Measurements from ENCODE around the gene RBBP6. TPM values are rescaled to one million over a fixed set of nuclear protein-coding genes. Genes with fewer than 3 reads are reported as not detected.

Gene RBBP6
- total RNA-seq, 4 donors from 2014 or later = 38.5 to 67.5 (median 58.5) TPM

- no peak for DNase-seq
- intact Hi-C loops (cut with DNase I; ENCODE audit: low total_unique reads) = no loop called here
- in situ Hi-C loops (cut with MboI; ENCODE audit: low pct_ligation_motif_present in 1 of 4, low pct_unique_long_range_greater_than_20kb in 1 of 4, low sequenced_read_pairs in 3 of 4) = loop anchor here in 2 of 4 donors (25.0 kb wide), 2 partner anchors 572 to 697 kb away; partner anchors contain the start of gene LCMT1 (in 1 of the 2)
- H3K36me3 ChIP-seq = no peaks in the 10 kb centered on the region
- H3K27ac ChIP-seq = peak overlapping the region; percentile 100
- no peaks in the 10 kb centered on the region for H3K9me3 ChIP-seq
- 0% methylated on average over 12 of the region's 12 CpGs for WGBS, 2 donors (ENCODE audit: low coverage in 1 of 2)
- H3K4me3 ChIP-seq = peak overlapping the region; percentile 92 to 100 (median 96)
- no peaks in the 10 kb centered on the region for H3K27me3 ChIP-seq
- peaks cover 21 to 47% (median 28%) of the 10 kb centered on the region in 4 donors for H3K4me1 ChIP-seq
- TF ChIP-seq POLR2AphosphoS5 (IDR thresholded peaks at IDR 0.05) (peak in 1 of 3 donors; percentile 13), CTCF (IDR thresholded peaks at IDR 0.05) (no peak)
These were observed 1.3 kb downstream of the RBBP6 start for GRCh38 chr16:24540602-24541210.

DNA sequence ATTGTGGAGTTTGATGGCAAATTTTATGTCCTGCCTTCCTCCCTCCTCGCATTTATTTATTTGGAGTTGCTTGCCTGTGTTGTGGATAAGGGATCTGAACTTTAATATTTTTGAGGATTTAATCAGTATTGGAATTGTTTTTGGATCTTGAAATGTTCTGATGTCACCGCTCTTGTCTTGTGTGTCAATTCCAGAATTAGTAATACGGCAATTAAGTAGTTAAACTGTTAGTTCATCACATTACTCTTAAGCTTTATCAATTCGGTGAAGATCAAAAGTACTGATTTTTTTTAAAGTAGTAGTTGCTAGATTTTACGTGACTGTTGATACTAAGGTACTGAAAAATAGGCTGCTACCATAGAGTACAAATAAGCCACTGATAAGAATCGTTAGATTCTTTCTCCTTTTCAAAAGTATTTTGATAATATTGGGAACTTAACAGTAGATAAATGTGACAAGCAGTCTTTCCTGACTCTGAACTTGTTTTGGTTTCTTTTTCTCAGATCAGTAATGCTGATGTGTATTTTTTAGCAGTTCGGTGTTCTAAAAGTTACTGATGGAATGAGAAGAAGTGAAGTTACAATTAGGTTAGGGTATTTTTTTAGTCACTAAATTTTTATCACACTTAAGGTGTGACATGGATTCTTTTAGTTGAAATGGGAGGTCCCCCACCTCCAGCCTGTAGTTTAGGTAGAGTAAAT is 2.0 kb downstream of the RBBP6 start:
- in situ Hi-C loops (cut with MboI; ENCODE audit: low pct_ligation_motif_present in 1 of 4, low pct_unique_long_range_greater_than_20kb in 1 of 4, low sequenced_read_pairs in 3 of 4) (loop anchor here in 2 of 4 donors (25.0 kb wide), 2 partner anchors 571 to 696 kb away; partner anchors contain the start of gene LCMT1 (in 1 of the 2)), intact Hi-C loops (cut with DNase I; ENCODE audit: low total_unique reads) (no loop called here)
- no peak for TF ChIP-seq CTCF (IDR thresholded peaks at IDR 0.05)
- Histone ChIP-seq H3K9me3 (no peaks in the 10 kb centered on the region), H3K4me1 (peaks cover 21 to 53% (median 28%) of the 10 kb centered on the region in 4 donors), H3K4me3 (peak overlapping the region; percentile 92 to 100 (median 96)), H3K36me3 (peaks cover 0 to 6% (median 2%) of the 10 kb centered on the region in 4 donors), H3K27ac (peak overlapping the region; percentile 100), H3K27me3 (no peaks in the 10 kb centered on the region)
- 0 to 1% methylated on average over 7 of the region's 7 CpGs for WGBS, 2 donors (ENCODE audit: low coverage in 1 of 2)
- DNase-seq = no peak

DNA sequence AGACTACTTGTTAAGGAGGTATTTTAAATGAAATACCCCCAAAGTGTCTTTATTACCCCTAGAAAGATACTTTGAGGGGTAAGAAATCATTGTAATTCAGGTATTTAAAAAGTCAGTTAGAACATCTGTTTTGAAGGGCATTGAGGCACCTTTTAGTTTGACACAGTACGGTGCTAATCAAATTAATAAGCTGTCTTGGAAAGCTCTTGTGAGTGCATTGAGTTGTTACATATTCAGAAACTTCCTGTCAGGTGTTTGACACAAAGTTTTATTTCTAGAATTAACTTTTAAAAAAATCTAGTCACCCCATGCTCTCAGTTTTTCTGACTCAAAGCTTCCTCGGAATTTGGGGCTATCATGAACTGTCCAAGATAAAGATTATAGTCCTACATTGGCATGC is 4.6 kb downstream of the RBBP6 start:
- H3K4me1 ChIP-seq = peaks cover 15 to 47% (median 23%) of the 10 kb centered on the region in 4 donors
- intact Hi-C loops (cut with DNase I; ENCODE audit: low total_unique reads) = no loop called here

More for the DNA sequence above, 4.6 kb downstream of the RBBP6 start:
- Histone ChIP-seq H3K4me3 (peak overlapping the region in 1 of 4 donors; percentile 100), H3K27me3 (no peaks in the 10 kb centered on the region), H3K36me3 (peaks cover 0 to 25% (median 12%) of the 10 kb centered on the region in 4 donors), H3K9me3 (no peaks in the 10 kb centered on the region), H3K27ac (peak overlapping the region; percentile 43 to 100 (median 100))
- TF ChIP-seq EP300 (IDR thresholded peaks at IDR 0.05; ENCODE audit: low read depth) = no peak
- TF ChIP-seq POLR2AphosphoS5 (IDR thresholded peaks at IDR 0.05) = no peak
- no peak for TF ChIP-seq CTCF (IDR thresholded peaks at IDR 0.05)
- TF ChIP-seq POLR2A (IDR thresholded peaks at IDR 0.05) = no peak
- DNase-seq = no peak
- in situ Hi-C loops (cut with MboI; ENCODE audit: low pct_ligation_motif_present in 1 of 4, low pct_unique_long_range_greater_than_20kb in 1 of 4, low sequenced_read_pairs in 3 of 4) = loop anchor here in 2 of 4 donors (25.0 kb wide), 2 partner anchors 568 to 693 kb away; partner anchors contain the start of gene LCMT1 (in 1 of the 2)
- 32 to 49% methylated on average over 2 of the region's 2 CpGs for WGBS, 2 donors (ENCODE audit: low coverage in 1 of 2)
